Thoracic aorta (tissue), 2 donors: ENCODE data around the gene MEGF11. TPM values are rescaled to one million over a fixed set of nuclear protein-coding genes. Genes with fewer than 3 reads are reported as not detected.

ENCODE experiments used
- ATAC-seq: fragments of 150-250 bp; one replicate; pipeline ENCODE4 v1.8.0; 2017; ENCODE audit warnings: low read depth; ENCODE audit not compliant: insufficient number of reproducible peaks, low FRiP score
- DNase-seq: peaks from one replicate; pipeline ENCODE4 v3.0.0-alpha.2; 2020; ENCODE audit warnings: low spot score
- H3K27ac ChIP-seq, 2 donors: fragments of 200-600 bp; sonication (generic); 1 replicate in 1 of 2; 2 replicates in 1 of 2; pipeline ENCODE4 v1.5.1; 2016; ENCODE audit warnings: mild to moderate bottlenecking in 2 of 2, moderate library complexity in 2 of 2
- H3K27me3 ChIP-seq: fragments of 200-600 bp; sonication (generic); replicated peaks from 2 replicates; pipeline ENCODE4 v1.6.0; 2016; ENCODE audit warnings: mild to moderate bottlenecking; ENCODE audit not compliant: insufficient read depth
- H3K36me3 ChIP-seq: fragments of 200-600 bp; sonication (generic); one replicate; pipeline ENCODE4 v1.5.1; 2016
- H3K4me1 ChIP-seq, 2 donors: fragments of 200-600 bp; sonication (generic); 1 replicate in 1 of 2; 2 replicates in 1 of 2; pipeline versions ENCODE4 v1.5.1 to v1.6.0; 2016; ENCODE audit warnings: low read depth in 2 of 2, mild to moderate bottlenecking in 1 of 2; ENCODE audit not compliant: control insufficient read depth in 1 of 2
- H3K4me3 ChIP-seq: fragments of 200-600 bp; sonication (generic); 2 replicates; pipeline ENCODE4 v1.5.1; 2016; ENCODE audit warnings: mild to moderate bottlenecking
- H3K9me3 ChIP-seq: fragments of 200-600 bp; sonication (generic); 2 replicates; pipeline ENCODE4 v1.5.1; 2016
- CTCF ChIP-seq: fragments of 200-600 bp; sonication (generic); IDR thresholded peaks from one replicate; pipeline ENCODE4 v1.5.1; 2019; ENCODE audit warnings: antibody characterized with exemption
- total RNA-seq, 2 donors: library from RNA; depleted of rRNA; stranded (reverse); fragments of >200 nt; gene quantifications; one replicate each; pipeline versions ENCODE4 v1.1.0 to v1.2.3, GENCODE V29; 2016

MEGF11 gene
- total RNA-seq, 2 donors from 2014 or later: not detected

GRCh38 chr15:66099950-66100671, 153.4 kb downstream of the MEGF11 start:
- peaks cover 0 to 12% of the 10 kb centered on the region in 2 donors for H3K4me1 ChIP-seq
- DNase-seq (no peak), ATAC-seq (no peak)

GRCh38 chr15:66098022-66098363, 155.6 kb downstream of the MEGF11 start:
- DNase-seq: no peak
- Histone ChIP-seq H3K27me3 (no peaks in the 10 kb centered on the region), H3K4me3 (no peak overlapping the region), H3K9me3 (no peaks in the 10 kb centered on the region), H3K36me3 (no peaks in the 10 kb centered on the region), H3K27ac (no peak overlapping the region), H3K4me1 (peaks cover 0 to 12% of the 10 kb centered on the region in 2 donors)
- no peak for ATAC-seq
- no peak for TF ChIP-seq CTCF

More at GRCh38 chr15:66099950-66100671, 153.4 kb downstream of the MEGF11 start:
- no peak overlapping the region for H3K27ac ChIP-seq
- no peak for TF ChIP-seq CTCF
- H3K36me3 ChIP-seq: no peaks in the 10 kb centered on the region
- no peaks in the 10 kb centered on the region for H3K9me3 ChIP-seq
- no peaks in the 10 kb centered on the region for H3K27me3 ChIP-seq
- no peak overlapping the region for H3K4me3 ChIP-seq

- no peak overlapping the region for H3K27ac ChIP-seq
- H3K4me1 ChIP-seq: peaks cover 0 to 12% of the 10 kb centered on the region in 2 donors
- no peak for DNase-seq
- TF ChIP-seq CTCF: no peak
- H3K4me3 ChIP-seq: no peak overlapping the region
- no peaks in the 10 kb centered on the region for H3K9me3 ChIP-seq
- H3K27me3 ChIP-seq: no peaks in the 10 kb centered on the region
- no peaks in the 10 kb centered on the region for H3K36me3 ChIP-seq
- ATAC-seq: no peak
Measured at GRCh38 chr15:66097151-66098021, 156.2 kb downstream of the MEGF11 start.

GRCh38 chr15:66096688-66097058, 156.9 kb downstream of the MEGF11 start:
- ATAC-seq: no peak
- H3K4me1 ChIP-seq: peaks cover 0 to 12% of the 10 kb centered on the region in 2 donors
- no peak for TF ChIP-seq CTCF
- no peak overlapping the region for H3K27ac ChIP-seq
- H3K4me3 ChIP-seq: no peak overlapping the region
- no peaks in the 10 kb centered on the region for H3K9me3 ChIP-seq
- no peaks in the 10 kb centered on the region for H3K27me3 ChIP-seq
- no peak for DNase-seq
- no peaks in the 10 kb centered on the region for H3K36me3 ChIP-seq

GRCh38 chr15:66095871-66096687, 157.5 kb downstream of the MEGF11 start:
- no peaks in the 10 kb centered on the region for H3K36me3 ChIP-seq
- DNase-seq: no peak
- TF ChIP-seq CTCF: no peak
- no peaks in the 10 kb centered on the region for H3K27me3 ChIP-seq
- ATAC-seq: no peak
- H3K27ac ChIP-seq: no peak overlapping the region
- H3K4me3 ChIP-seq: no peak overlapping the region
- no peaks in the 10 kb centered on the region for H3K9me3 ChIP-seq
- H3K4me1 ChIP-seq: peaks cover 0 to 12% of the 10 kb centered on the region in 2 donors
